NCI-H1694 (cell line): ENCODE measurements around the gene METTL1.

Experiments
- DNase-seq: peaks from one replicate; lab custom pipeline; 2025; lab: John Stamatoyannopoulos, UW

METTL1 gene

GRCh38 chr12:57767876-57768275 lies 4.0 kb downstream of the METTL1 start:
- no peak for DNase-seq

- no peak for DNase-seq
Observed at GRCh38 chr12:57767305-57767698, 4.6 kb downstream of the METTL1 start.

GRCh38 chr12:57766464-57767304 lies 5.2 kb downstream of the METTL1 start, which contains the start of gene CYP27B1:
CYP27B1 (minus strand) TSS chr12:57767078; CDS start chr12:57767041, 37 bp downstream.
- no peak for DNase-seq

DNA sequence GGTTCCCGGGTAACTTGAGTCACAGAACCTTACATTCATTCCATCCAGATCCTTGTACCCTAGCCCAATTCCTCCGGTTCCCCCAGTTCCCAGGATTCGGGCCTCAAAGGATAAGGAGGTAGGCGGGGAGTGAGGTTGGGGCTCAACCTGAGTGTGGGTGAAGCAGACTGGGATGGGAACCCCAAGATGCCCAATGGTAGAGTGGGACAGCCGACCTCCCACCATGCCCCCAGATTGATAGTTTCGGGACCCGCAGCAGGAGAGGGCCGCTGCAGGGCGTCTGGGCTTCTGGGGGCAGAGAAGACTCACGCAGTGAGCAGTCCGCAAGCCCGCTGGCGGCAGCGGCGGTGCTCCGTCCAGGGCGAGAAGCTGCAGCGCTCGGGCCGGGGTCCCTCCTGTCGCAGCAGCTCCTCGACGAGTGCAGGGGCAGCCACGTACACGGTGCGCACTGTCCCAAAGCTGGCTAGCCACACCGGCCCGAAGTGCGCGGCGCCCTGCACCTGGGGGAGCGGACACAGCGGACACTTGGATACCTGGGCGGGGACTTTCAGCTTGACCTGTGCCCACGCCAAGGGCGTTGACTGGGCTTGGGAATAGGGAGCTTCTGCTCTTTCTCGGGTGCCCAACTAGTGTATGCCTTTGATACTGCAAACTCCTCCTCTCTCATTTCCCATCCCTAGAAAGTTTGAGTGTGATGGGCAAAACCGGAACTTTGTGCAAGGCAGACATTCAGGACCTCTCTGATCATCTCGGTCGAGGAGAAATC lies 6.0 kb downstream of the METTL1 start:
- no peak for DNase-seq

DNA sequence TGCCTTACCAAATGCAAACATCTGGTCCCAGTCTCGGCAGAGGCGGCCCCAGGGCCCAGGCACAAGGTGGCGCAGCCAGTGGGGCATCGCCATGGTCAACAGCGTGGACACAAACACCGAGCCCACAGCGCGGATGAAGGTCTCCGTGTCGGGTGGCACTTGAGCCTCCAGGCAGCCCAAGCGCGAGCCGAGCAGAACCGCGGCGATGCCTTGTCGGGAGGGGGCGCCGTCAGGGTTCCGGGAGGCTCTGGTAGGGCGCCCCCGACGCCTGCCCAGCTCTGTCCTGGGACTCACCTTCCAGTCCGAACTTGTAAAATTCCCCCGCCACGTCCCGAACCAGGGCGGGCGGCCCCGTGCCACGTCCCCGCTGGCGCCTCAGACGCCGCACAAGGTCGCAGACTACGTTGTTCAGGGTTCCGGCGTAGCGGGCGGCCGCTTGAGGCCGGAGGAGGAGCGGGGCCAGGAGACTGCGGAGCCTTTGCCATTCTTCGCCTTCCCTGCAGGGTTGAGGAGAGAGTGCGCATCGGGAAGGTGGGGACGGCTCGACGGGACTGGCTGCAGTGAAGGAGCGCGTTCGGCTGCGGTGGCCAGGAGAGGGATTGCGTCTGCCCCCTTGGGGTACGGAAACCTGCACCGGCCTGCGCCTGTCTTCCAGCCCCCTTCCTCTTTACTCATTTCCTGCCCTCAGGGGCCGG lies 6.8 kb downstream of the METTL1 start:
- no peak for DNase-seq

GRCh38 chr12:57764662-57765002 lies 7.3 kb downstream of the METTL1 start:
- no peak for DNase-seq

- no peak for DNase-seq
Observed at GRCh38 chr12:57763881-57764661, 7.8 kb downstream of the METTL1 start.

DNA sequence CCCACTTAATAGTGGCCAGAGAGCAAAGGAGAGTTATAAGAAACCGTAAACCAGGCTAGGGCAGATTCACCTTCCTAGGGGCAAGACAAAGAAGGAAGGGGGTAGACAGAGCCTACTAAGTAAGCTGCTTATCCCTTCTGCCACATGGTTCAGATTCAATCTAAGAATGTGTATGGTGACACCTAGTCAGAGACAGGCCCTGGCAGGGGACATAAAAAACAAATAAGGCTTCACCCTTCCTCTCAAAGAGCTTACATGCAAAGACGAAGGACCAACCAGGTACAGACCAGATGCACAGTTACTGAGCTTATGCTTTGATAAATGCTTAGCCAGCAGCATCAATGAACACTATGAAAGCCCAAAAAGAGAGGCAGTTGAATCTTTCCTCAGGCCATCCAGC lies 9.4 kb downstream of the METTL1 start:
- DNase-seq = no peak

DNA sequence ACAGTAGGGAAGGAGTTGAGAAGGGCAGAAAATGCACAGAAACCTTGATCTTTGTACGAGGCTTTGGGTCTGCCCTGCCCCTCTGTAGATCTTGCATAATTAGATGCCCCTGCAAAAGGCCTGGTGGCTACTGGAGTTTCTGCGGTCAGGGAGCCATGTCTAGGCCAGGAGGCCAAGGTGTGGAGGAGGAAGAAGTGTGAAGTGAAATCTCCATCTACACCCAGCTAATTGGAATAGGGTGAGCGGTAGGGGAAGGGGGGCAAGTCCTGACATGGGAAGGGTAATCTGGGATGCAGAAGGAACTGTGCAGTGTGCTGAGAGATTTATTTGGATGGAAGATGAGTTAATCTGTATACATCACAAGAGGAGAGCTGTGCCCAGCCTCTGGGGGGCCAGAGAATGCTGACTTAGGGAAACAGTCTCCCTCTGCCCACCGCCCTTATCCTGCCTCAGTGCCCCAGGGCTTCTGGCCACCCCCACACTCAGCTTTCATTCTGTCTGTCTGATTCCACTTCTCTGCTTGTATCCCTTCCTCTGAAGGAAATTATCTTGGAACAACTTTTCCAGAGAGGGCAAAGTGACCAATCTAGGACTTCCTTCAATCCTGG lies 10.4 kb downstream of the METTL1 start:
- no peak for DNase-seq

DNA sequence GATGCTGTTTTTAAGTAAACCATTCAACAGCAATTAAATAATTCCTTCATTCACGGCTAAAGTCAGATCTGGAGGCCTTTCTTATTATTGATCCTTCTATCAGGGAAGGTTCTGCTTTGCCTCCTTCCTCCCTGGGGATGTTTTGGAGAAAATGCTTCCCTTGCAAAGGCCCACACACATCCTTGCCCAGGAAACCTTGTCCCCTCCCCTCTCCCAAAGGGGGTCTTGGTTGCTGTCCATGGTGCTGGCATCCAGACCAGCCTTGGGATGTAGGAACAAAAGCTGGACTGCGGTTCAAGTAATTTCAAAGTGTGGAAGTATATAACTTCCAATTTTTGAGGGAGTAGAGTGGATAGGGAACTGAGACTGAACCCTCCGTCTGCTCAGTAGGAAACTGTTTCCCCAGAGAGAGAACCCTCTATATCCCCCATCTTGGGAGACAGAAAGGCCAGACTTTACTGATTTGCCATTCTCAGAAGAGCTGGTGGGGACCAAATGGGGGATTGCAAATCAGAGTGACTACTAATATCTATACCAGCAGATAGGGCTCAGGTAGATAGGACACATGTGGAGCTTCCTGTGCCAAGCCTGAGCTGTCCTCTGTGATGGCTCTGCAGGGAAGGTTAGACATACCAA lies 11.4 kb downstream of the METTL1 start:
- DNase-seq = no peak

DNA sequence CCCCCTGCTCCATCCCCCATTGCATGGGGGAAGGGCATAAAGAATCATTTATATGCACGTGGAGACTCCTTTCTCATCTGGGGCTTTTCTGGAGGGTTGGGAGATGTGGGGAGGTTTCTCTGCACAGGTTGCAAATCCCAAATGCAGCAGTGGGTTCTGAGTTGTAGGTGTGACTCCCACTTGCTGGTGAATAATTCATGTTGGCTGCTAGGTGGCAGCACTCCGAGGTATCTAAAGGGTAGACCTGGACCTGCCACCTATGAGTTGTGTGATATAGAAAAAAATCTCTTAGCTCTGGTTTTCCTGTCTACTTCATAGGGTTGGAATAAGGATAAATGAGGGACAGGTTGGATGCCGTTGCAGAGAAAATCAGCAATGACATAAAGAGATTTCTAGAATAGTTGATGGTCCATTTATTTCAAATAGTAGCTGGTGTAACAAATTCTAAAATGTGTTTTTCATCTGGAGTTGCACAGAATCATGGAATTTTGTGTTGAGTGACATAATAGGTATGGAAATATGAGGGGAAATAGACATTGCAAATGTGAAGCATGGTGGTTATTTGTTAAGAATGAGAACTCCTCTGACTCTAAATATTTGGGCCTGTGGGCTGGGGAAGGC lies 12.4 kb downstream of the METTL1 start:
- no peak for DNase-seq

DNA sequence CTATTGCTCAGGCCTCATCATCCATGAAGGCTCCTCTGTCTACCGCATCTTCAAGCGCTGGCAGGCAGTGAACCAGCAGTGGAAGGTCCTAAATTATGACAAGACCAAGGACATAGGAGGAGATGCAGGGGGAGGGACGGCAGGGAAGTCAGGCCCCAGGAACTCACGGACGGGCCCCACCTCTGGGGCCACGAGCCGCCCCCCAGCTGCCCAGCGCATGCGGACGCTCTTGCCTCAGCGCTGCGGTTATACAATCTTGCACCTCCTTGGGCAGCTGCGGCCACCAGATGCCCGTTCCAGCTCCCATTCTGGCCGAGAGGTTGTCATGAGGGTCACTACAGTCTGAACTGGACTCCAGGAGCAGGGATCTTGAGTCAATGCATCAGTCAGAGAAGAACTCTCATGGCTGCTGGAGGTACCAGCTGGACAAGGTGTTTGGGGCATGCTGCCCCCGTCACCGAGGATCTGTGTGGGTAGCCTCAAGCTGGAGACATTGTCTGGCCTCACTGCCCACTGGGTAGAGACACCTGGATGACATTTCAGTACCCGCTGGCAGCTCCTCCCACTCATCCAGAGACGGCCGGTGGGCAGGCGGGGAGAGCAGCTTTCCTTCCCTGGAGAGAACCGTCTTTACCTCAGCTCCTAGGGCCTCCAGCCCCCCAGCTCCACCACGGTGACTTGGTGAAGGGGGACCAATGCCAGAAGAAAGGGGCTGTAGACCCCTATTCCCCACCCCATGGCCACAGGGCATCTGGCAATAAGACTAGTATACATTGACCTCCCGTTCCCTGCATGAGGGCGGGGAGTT lies 13.1 kb downstream of the METTL1 start:
- DNase-seq = no peak

GRCh38 chr12:57757771-57758170 lies 14.1 kb downstream of the METTL1 start:
- no peak for DNase-seq

- DNase-seq = no peak
Observed at GRCh38 chr12:57756406-57757341, 15.2 kb downstream of the METTL1 start.

DNA sequence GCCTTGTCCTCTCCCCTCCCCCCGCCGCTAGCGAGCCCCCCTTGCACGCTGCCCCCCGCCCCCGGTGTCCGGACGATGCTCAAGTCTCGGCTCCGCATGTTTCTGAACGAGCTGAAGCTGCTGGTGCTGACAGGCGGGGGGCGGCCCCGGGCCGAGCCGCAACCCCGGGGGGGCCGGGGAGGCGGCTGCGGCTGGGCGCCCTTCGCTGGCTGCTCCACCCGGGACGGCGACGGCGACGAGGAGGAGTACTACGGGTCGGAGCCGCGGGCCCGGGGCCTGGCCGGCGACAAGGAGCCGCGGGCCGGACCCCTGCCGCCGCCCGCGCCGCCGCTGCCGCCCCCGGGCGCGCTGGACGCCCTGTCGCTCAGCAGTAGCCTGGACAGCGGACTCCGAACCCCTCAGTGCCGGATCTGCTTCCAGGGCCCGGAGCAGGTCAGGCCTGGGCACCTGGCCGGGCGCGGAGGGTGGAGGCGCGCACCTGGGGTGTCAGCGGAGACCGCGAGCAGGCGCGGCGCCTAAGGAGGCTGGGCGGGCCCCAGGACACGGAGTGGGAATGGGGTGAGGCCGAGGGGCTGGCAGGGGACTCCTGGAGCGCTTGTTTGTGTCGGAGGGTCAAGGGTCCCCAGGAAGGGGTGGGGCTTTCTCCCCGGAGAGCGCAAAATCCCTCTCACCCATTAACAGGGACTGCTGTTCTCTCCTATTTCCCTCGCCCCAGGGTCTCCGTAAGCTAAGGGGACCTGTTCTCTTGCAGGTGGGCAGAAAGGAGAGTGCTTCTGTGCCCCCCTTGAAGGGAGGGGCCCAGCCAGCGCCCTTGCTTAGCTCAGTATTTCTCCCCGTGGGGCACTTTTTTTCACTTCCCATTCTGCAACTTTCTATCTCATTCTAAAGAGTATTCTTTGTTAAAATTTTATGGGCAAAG lies 16.2 kb downstream of the METTL1 start:
- no peak for DNase-seq

DNA sequence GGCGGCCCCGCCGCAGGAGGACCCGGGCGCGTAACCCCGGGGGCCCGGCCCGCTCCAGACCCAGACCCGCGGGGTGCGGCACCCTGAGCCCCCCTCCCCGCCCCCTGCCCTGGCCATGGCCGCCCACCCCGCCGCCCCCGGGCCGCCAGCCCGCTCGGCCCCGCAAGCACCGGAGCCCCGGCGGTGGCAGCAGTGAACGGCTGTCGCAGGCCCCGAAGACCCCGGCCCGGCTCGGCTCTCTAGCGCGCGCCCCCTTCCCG lies 16.8 kb downstream of the METTL1 start:
- DNase-seq = no peak

DNA sequence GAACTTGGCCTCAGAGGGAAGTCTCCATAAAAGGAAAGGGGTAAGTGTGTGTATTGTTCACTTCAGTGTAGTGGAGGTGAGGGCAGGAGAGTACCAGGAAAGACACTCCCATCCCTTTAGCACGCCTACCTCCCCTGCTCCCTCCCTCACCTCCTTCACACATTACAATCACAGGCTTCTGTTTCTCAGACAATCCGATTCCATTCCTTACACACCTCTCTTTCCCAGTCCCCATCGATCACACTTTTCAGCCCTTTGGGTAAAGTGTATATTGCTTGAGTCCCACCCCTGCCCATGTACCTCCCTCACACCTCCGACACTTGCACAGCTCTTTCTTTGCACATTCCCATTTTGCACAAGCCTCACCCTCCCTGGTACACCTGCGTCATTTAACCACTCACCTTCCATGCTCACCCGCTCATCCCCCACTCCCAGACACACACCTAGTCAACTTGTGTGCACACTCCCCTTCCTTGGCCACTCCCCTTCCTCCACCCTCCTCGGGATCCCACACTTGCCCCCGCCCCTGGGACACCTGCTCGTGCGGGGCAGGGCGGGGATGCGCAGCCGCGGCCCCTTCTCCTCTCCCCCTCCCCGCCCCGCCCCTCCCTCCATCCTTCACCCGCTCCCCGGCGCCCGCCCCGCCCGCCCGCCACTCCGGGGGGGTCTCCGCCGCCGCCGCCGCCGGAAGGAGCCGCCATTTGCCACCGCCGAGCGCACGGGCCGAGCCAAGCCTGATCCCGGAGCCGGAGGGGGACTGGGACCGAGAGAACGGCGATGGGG lies 17.3 kb downstream of the METTL1 start, which contains the start of gene MARCHF9:
Gene MARCHF9, plus strand, starts transcription at position 693 of the 783 bp plus-strand sequence. CDS start 426 bp downstream, outside the sequence.
- no peak for DNase-seq
